Neural crest cell (in vitro differentiated cells): ENCODE measurements around the gene NKX2-1. TPM values are rescaled to one million over a fixed set of nuclear protein-coding genes. Genes with fewer than 3 reads are reported as not detected.

Experiments used
- DNase-seq: peaks from one replicate; pipeline ENCODE4 v3.0.0; 2021; ENCODE audit warnings: low read depth, mixed read lengths, low spot score
- H3K27ac Mint-ChIP-seq: one replicate; pipeline ENCODE4 v1.8.0; 2021; ENCODE audit warnings: mild to moderate bottlenecking, mixed read lengths; ENCODE audit not compliant: unreplicated experiment
- H3K27me3 Mint-ChIP-seq: 2 replicates; pipeline ENCODE4 v1.8.0; 2021; ENCODE audit warnings: low read depth, mild to moderate bottlenecking, mixed read lengths
- H3K36me3 Mint-ChIP-seq: 2 replicates; pipeline ENCODE4 v1.8.0; 2021; ENCODE audit warnings: low read depth, mild to moderate bottlenecking, mixed read lengths
- H3K4me1 Mint-ChIP-seq: 2 replicates; pipeline ENCODE4 v1.8.0; 2021; ENCODE audit warnings: mixed read lengths
- H3K4me3 Mint-ChIP-seq: one replicate; pipeline ENCODE4 v1.8.0; 2021; ENCODE audit warnings: mild to moderate bottlenecking, mixed read lengths
- H3K9me3 Mint-ChIP-seq: 2 replicates; pipeline ENCODE4 v1.8.0; 2021; ENCODE audit warnings: mixed read lengths
- CTCF ChIP-seq: fragments of 200-600 bp; sonication (generic); conservative IDR thresholded peaks from 2 replicates; pipeline ENCODE4 v1.5.0; 2021; ENCODE audit warnings: antibody characterized with exemption, mild to moderate bottlenecking
- total RNA-seq: library from RNA; stranded (reverse); gene quantifications from 2 replicates; pipeline ENCODE4 v1.2.1, GENCODE V29; 2021

NKX2-1 gene
- total RNA-seq, 1 donor from 2014 or later: not detected

GRCh38 chr14:36474593-36474992, 45.4 kb downstream of the NKX2-1 start:
- Mint-ChIP-seq H3K27ac (no peak overlapping the region), H3K4me1 (no peaks in the 10 kb centered on the region), H3K4me3 (no peak overlapping the region), H3K27me3 (peaks cover 94% of the 10 kb centered on the region), H3K36me3 (no peaks in the 10 kb centered on the region), H3K9me3 (no peaks in the 10 kb centered on the region)
- DNase-seq: no peak
- no peak for TF ChIP-seq CTCF

DNA sequence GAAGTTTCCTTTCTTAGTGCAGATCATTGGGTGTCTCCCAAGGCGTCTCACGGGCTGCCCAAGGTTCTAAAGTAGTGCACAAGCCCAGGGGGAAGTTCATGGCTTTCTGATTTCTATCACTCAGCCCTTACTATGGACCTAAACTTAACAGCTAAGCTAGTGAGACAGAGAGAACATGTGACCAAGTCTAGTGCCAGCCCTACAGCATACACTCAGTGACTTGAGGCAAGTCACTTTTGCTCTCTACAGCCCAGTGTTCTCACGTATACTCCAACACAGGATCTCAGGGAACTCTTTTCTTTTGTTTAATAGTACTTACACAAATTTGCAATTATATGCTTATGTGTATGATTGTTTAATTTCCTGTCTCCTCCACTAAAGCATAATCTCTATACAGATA, 48.6 kb downstream of the NKX2-1 start:
- no peaks in the 10 kb centered on the region for H3K36me3 Mint-ChIP-seq
- no peak overlapping the region for H3K4me3 Mint-ChIP-seq
- H3K9me3 Mint-ChIP-seq: no peaks in the 10 kb centered on the region
- H3K27ac Mint-ChIP-seq: no peak overlapping the region
- peaks cover 94% of the 10 kb centered on the region for H3K27me3 Mint-ChIP-seq
- no peak for DNase-seq
- TF ChIP-seq CTCF: no peak
- H3K4me1 Mint-ChIP-seq: no peaks in the 10 kb centered on the region

- Mint-ChIP-seq H3K9me3 (no peaks in the 10 kb centered on the region), H3K4me3 (no peak overlapping the region), H3K27me3 (peaks cover 97% of the 10 kb centered on the region), H3K4me1 (no peaks in the 10 kb centered on the region), H3K36me3 (no peaks in the 10 kb centered on the region), H3K27ac (no peak overlapping the region)
- DNase-seq: no peak
- no peak for TF ChIP-seq CTCF
Observed at GRCh38 chr14:36467332-36467731, 52.7 kb downstream of the NKX2-1 start.

Other genes with a start within 250 kb of the NKX2-1 start
- 29.5 and 35.4 TPM in 2 replicates for gene MBIP, start 199.6 kb downstream of the NKX2-1 start, total RNA-seq
- gene NKX2-8, start 62.4 kb upstream of the NKX2-1 start, total RNA-seq: not detected in 2 replicates
- gene PAX9, start 141.6 kb upstream of the NKX2-1 start, total RNA-seq: not detected in 2 replicates